Measurements from ENCODE around the gene FSTL4. TPM values are rescaled to one million over a fixed set of nuclear protein-coding genes. Genes with fewer than 3 reads are reported as not detected.
A peak's percentile ranks its signal among the peaks of the same experiment; 100 is the strongest.

Gene FSTL4
- total and polyA plus RNA-seq, 2 donors (not counting 1 experiment from before 2014, with no cell fraction given) = 0.31 to 6.7 TPM

DNA sequence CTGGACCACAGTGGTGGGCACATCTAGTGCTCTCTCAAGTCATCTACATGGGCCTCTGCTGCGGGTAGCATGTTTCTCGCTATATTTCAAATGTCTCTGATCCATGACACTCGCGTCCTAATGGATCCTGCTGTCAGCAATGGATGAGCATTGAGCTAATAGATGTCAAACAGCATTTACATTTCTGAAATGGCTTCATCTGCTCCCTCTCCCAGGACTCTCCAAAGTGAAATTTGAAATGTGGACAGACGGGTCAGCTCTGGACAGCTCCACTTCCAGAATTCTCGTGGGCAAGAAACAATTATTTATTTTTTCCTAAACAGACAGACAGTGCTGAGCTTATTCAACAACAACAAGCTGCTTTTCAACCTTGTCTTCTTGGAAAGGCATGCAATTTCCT, 58.1 kb downstream of the FSTL4 start:
- POLR2A ChIA-PET = no interaction called here
- H3K27me3 Mint-ChIP-seq = peaks cover 65% of the 10 kb centered on the region
- H3K27me3 ChIP-seq (replicated peaks in 1 of 4; ENCODE audit: control extremely low read depth in 1 of 4, control insufficient read depth in 3 of 4, insufficient read depth in 4 of 4, low read length in 3 of 4) = peaks cover 0 to 9% (median 3%) of the 10 kb centered on the region in 4 experiments

DNA sequence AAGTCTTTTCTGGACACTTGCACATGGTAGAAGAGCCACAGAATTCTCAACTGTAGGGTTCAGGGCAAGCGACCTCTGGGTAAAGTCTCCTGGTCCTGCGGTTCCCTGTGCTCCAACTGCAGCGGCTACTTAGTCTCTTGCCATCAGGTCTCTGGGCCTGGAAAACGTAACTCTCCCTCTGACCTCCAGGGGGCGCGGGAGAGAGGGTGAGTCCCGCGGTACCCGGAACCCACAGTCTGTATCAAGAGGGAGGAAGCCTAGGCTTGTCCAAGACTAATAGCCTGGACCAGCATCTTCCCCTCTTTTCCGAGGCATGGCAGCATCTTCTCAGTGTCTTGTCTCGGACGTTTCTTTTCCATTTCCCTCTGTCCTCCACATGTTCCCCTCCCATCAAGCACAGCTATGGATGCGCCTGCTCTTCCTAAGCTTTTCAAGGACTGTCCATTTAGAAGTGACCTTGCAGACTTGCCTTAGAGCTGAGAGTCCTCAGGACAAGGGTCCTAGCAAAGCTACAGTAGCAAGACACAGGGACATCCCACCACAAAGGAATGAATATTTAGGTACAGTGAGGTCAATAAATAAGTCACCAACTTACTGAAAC, 59.3 kb downstream of the FSTL4 start:
- CTCF ChIA-PET = interaction anchor here (0.5 to 2.2 kb wide), 11 partner anchors 8 to 422 kb away, joined by 3 to 10 read pairs (median 3); no protein-coding TSS in a partner anchor
- Mint-ChIP-seq H3K9me3 (ENCODE audit: insufficient read depth) (no peaks in the 10 kb centered on the region), H3K27ac (no peak overlapping the region), H3K27me3 (peaks cover 57% of the 10 kb centered on the region), H3K4me3 (no peak overlapping the region), H3K4me1 (peaks cover 3% of the 10 kb centered on the region)
- Histone ChIP-seq H3K27me3 (replicated peaks in 1 of 4; ENCODE audit: control extremely low read depth in 1 of 4, control insufficient read depth in 3 of 4, insufficient read depth in 4 of 4, low read length in 3 of 4) (peaks cover 0 to 6% (median 6%) of the 10 kb centered on the region in 4 experiments), H3K9me3 (ENCODE audit: control extremely low read depth in 1 of 3, control insufficient read depth in 2 of 3, insufficient read depth in 1 of 3, low read length in 2 of 3) (no peaks in the 10 kb centered on the region), H2AFZ (ENCODE audit: insufficient read depth, low read depth, low read length, poor library complexity, severe bottlenecking) (no peak overlapping the region), H3K27ac (ENCODE audit: low read length in 2 of 2) (no peak overlapping the region), H3K36me3 (replicated peaks in 1 of 2; ENCODE audit: control extremely low read depth in 1 of 2, control insufficient read depth in 1 of 2, extremely low read depth in 1 of 2, insufficient read depth in 2 of 2, low read length in 1 of 2) (no peaks in the 10 kb centered on the region), H3K9ac (ENCODE audit: low read length) (no peak overlapping the region), H3K4me2 (replicated peaks; ENCODE audit: low read depth, low read length, poor library complexity, severe bottlenecking) (no peak overlapping the region), H3K4me3 (ENCODE audit: control extremely low read depth in 1 of 5, extremely low read depth in 1 of 5, insufficient read depth in 1 of 5, low read depth in 2 of 5, low read length in 4 of 5) (no peak overlapping the region), H3K4me1 (ENCODE audit: control insufficient read depth in 2 of 2, insufficient read depth in 2 of 2, low read length in 2 of 2) (no peaks in the 10 kb centered on the region), H3K79me2 (ENCODE audit: control insufficient read depth, insufficient read depth, low read length) (no peaks in the 10 kb centered on the region), H4K20me1 (ENCODE audit: control insufficient read depth, insufficient read depth, low read length, poor library complexity, severe bottlenecking) (no peaks in the 10 kb centered on the region)
- intact Hi-C loops (cut with micrococcal nuclease) = loop anchor here (2.0 kb wide), 1 partner anchor 316 kb away; no protein-coding TSS in a partner anchor
- DNase-seq (peak; percentile 76), ATAC-seq (ENCODE audit: low read depth) (peak; percentile 67)
- WGBS (ENCODE audit: insufficient coverage) = 22% methylated on average over 13 of the region's 13 CpGs
- POLR2A ChIA-PET = no interaction called here
- no peak for TF ChIP-seq EZH2 (IDR thresholded peaks at IDR 0.05; ENCODE audit: borderline replicate concordance, insufficient read depth, low read depth, low read length, poor library complexity, severe bottlenecking)
- TF ChIP-seq, protein P1, sequence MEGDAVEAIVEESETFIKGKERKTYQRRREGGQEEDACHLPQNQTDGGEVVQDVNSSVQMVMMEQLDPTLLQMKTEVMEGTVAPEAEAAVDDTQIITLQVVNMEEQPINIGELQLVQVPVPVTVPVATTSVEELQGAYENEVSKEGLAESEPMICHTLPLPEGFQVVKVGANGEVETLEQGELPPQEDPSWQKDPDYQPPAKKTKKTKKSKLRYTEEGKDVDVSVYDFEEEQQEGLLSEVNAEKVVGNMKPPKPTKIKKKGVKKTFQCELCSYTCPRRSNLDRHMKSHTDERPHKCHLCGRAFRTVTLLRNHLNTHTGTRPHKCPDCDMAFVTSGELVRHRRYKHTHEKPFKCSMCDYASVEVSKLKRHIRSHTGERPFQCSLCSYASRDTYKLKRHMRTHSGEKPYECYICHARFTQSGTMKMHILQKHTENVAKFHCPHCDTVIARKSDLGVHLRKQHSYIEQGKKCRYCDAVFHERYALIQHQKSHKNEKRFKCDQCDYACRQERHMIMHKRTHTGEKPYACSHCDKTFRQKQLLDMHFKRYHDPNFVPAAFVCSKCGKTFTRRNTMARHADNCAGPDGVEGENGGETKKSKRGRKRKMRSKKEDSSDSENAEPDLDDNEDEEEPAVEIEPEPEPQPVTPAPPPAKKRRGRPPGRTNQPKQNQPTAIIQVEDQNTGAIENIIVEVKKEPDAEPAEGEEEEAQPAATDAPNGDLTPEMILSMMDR (IDR thresholded peaks at IDR 0.05) = peak; percentile 89

More for the DNA sequence above, 58.1 kb downstream of the FSTL4 start:
- Histone ChIP-seq H3K4me3 (ENCODE audit: control extremely low read depth in 1 of 5, extremely low read depth in 1 of 5, insufficient read depth in 1 of 5, low read depth in 2 of 5, low read length in 4 of 5) (no peak overlapping the region), H3K27ac (ENCODE audit: low read length in 2 of 2) (no peak overlapping the region), H3K9me3 (ENCODE audit: control extremely low read depth in 1 of 3, control insufficient read depth in 2 of 3, insufficient read depth in 1 of 3, low read length in 2 of 3) (no peaks in the 10 kb centered on the region), H3K9ac (ENCODE audit: low read length) (no peak overlapping the region), H3K36me3 (replicated peaks in 1 of 2; ENCODE audit: control extremely low read depth in 1 of 2, control insufficient read depth in 1 of 2, extremely low read depth in 1 of 2, insufficient read depth in 2 of 2, low read length in 1 of 2) (no peaks in the 10 kb centered on the region), H4K20me1 (ENCODE audit: control insufficient read depth, insufficient read depth, low read length, poor library complexity, severe bottlenecking) (no peaks in the 10 kb centered on the region), H2AFZ (ENCODE audit: insufficient read depth, low read depth, low read length, poor library complexity, severe bottlenecking) (no peak overlapping the region), H3K4me2 (replicated peaks; ENCODE audit: low read depth, low read length, poor library complexity, severe bottlenecking) (no peak overlapping the region), H3K79me2 (ENCODE audit: control insufficient read depth, insufficient read depth, low read length) (no peaks in the 10 kb centered on the region), H3K4me1 (ENCODE audit: control insufficient read depth in 2 of 2, insufficient read depth in 2 of 2, low read length in 2 of 2) (no peaks in the 10 kb centered on the region)
- Mint-ChIP-seq H3K4me3 (no peak overlapping the region), H3K27ac (no peak overlapping the region), H3K4me1 (peaks cover 3% of the 10 kb centered on the region), H3K9me3 (ENCODE audit: insufficient read depth) (no peaks in the 10 kb centered on the region)
- CTCF ChIA-PET = interaction anchor here (1.0 to 2.1 kb wide), 2 partner anchors 389 to 392 kb away, joined by 3 to 7 read pairs; no protein-coding TSS in a partner anchor
- DNase-seq = no peak
- no peak for ATAC-seq (ENCODE audit: low read depth)
- WGBS (ENCODE audit: insufficient coverage) = 85% methylated on average over 5 of the region's 6 CpGs
- intact Hi-C loops (cut with micrococcal nuclease) = no loop called here
- TF ChIP-seq EZH2 (IDR thresholded peaks at IDR 0.05; ENCODE audit: borderline replicate concordance, insufficient read depth, low read depth, low read length, poor library complexity, severe bottlenecking) = no peak

Measured in B cell (primary cell).